Islet precursor cell (in vitro differentiated cells): Measurements from ENCODE around the gene TEC.
"Not testable (repeated sequence)": the region's sequence is repeated elsewhere in the genome, so short reads cannot be mapped to it uniquely, and the experiment has no call there.

Source experiments
- DNase-seq: peaks from one replicate; pipeline ENCODE4 v3.0.0-alpha.2; 2018

The TEC gene

DNA sequence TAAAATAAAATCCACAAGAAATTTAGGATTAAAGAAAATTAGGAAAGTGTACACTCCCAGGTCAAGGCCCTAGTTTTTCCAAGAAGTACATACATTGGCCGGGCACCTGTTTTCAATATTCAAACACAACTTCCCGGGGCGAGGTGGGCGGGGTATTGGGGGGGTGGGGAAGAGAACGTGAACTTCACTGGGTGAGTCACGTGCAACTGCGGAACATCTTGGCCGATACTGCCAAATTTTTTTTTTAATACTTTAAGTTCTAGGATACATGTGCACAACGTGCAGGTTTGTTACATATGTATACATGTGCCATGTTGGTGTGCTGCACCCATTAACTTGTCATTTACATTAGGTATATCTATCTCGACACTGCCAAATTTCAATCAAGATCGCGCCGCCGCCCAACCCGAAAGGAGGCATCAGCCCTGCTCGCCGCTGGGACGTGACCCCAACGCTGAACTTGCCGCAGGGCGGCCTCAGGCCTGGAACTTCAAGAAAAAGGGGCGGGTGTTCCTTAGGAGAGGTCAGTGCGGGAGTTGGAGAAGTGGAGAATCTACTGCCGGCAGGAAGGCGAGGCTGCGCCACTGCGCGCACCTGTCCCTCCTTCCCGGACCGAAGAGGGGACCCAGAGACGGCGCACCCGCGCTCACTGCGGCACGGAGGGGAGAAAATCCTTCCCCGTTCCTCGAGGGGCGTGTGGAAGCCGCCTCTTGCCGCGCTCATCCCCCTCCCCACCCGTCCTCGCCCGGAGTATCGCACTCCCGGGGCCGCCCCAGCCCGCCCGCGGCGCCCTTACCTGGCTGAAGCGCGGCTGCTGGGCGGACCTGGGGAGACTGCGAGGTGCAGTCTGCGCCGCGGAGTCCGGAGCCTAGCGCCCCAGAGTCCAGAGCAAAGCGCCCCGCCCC is at the start of gene TEC:
TSS of gene TEC (minus strand) at position 883 of the 905 bp plus-strand sequence. CDS start 41,224 bp downstream, outside the sequence.
- DNase-seq = peak; percentile 82

DNA sequence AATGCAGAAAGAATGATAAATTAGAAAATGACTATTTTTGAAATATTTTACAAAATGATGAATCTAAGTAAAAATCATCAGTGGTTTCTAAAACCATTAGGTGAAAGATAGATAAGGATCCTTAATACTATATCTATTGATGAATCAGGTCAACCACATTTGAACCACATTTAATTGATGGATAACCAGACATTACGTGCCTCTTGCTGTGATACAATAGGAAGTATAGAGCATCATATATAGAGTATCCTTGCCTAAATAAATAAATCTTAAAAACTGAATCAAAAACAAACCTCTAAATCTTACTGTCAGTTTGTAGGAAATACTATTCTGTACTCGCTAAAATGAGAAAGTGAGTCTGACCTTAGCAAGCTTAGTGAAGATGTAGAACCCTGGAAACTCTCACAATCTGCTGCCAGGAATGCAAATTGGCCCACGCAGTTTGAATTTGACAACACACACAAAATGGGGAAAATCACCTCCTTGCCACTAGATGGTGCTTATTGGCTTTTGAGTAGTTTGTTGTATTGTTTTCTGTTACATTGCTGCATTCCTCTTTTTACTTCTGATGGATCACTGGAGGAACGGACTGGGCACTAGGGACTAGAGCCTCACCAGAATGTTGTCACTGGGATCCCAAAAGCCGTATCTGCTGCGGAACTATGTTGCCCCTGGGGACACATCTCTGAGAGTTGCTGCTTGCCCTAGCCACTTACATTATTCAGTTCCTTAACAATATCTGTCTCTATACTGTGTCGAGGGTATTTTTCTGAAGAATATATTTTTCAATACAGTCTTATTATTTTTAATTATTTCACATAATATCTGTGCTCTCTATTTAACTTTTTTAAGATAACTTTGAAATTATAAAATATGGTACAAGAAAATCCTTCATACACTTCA is 46.3 kb upstream of the TEC start:
- peak; percentile 65 for DNase-seq

DNA sequence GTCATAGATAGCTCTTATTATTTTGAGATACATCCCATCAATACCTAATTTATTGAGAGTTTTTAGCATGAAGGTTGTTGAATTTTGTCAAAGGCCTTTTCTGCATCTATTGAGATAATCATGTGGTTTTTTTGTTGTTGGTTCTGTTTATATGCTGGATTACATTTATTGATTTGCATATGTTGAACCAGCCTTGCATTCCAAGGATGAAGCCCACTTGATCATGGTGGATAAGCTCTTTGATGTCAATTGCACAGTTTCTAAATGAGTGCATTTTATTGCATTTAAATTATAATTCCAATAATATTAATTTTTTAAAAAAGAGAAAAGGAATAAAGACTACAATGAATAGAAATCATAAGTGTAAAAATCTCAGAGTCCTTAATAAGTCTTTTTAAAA is 45.1 kb upstream of the TEC start:
- DNase-seq = not testable (repeated sequence)

DNA sequence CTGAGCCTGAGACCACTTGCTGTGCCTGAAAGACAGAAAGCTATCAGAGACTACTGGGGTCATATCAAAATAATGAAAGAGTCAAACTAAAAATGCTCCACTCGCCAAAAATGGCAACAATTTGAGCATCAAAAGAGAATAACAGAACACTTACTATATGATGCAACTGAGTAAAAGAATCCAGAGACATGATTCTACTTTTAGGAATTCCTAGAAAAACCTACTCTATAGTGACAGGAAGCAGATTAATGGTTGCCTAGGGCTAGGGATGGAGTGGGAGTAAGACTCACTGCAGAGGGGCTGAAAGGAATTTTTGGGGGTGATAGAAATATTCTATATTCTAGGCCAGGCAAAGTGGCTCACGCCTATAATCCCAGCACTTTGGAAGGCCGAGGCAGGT is 42.3 kb upstream of the TEC start:
- DNase-seq = no peak

DNA sequence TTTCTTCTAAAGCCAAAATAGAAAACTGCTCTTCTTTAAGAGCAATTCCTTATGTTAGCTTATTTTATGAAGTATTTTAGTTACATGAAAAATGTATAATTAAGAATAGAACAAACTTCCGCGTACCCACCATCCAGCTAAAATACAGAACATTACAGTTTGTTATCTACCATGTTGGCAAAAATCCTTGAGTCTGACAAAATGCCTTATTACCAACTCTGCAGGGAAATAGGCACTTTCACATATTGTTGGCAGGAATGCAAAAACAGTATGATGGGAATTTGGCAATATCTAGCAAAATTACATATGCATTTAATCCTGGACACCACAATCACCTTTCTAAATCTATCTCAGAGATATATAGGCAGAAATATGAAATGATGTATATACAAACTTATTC is 39.3 kb upstream of the TEC start:
- no peak for DNase-seq

DNA sequence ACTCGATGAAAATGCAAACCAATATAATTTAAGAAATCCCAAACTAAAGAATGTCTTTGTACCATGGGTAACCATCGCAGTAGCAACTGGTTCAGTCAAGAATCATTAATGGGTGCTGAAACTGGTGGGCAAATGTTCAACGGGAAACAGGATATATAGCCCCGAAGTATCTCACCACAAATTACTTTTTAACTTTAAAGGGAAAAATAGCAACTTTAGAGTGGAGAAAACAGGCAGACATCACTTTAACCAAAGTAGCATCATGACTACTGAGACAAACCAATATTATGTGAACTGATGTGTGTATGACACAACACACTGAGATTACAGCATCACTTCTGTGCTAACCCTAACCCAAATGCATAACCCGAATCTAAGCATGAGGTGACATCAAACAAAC is 37.9 kb upstream of the TEC start:
- DNase-seq = no peak

DNA sequence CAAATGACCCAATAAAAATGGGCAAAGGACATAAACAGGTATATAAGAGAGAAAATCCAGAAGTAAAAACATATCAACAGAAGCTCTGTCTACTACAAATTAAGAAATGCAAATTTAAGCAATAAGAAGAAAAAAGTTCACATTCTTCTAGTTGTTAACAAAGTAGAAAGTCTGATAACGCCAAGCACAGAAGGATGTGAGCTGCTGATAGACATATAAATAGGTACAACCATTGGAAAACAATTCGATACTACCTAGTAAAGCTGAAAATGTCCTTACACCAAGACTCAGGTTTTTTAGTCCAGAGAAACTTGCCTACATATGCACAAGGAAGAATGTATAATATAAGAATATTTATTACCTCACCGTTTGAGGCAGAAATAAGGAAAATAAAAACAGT is 35.9 kb upstream of the TEC start:
- DNase-seq = no peak

DNA sequence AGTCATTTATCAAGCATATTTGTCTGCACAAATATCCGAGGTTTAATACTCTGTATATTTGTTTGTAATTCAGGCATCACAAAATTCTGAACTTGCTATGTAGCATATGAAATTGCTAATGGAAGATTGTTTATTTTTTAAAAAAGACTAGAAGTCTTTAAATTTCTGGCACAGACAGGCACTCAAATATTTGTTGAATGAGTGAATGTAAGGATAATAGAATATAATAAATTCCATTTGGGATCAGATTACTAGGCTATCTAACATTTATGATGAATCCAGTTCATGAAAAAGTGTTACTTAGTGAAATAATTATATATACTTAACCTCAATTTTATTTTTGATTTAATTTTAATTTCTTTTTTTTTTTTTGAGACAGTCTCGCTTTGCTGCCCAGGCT is 30.4 kb upstream of the TEC start:
- no peak for DNase-seq

DNA sequence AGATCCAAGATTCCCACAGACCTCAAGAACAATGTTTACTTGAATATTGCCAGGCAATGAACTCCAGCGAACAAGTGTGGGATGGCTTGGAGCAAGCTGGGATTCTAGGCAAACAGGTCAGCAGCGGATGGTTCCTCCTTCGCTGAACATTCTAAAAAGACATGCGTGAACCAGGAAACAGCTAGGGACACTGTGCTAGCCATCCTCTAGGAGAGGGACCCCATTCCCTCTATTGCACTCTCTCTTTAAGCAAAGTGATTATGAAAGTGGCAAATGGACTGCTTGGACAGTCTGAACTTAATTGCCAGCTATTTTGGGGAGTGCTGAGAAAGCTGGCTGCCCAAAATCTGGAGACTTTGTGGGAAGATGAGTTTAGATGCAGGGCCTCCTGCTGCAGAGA is 29.9 kb upstream of the TEC start:
- DNase-seq = no peak

DNA sequence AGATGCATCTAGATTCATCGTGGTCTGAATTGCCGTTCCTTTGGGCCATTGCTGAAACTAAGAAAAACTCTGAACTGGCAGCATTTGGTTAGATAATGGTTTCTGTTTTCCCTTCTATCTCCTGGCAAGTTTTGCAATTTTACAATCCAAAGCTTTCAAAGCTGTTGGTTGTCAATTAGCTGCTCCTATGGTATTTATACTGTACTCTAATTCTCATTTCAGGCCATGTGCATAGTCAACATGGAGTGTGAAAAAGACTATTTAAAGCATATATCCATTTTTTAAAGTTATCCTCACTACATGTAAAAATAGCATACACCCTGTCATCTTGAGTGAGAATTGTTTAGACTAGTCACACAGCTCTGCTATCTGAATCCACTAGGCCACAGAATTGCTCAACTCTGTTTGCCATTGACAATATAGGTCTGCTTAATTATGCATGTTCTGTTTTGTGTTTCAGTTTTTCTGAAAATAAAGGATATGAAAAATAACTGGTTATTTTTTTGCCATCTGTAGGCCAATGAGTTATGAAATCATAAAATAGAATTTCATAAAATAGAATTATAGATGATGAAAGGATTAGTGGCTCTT is 27.7 kb upstream of the TEC start:
- DNase-seq = no peak

DNA sequence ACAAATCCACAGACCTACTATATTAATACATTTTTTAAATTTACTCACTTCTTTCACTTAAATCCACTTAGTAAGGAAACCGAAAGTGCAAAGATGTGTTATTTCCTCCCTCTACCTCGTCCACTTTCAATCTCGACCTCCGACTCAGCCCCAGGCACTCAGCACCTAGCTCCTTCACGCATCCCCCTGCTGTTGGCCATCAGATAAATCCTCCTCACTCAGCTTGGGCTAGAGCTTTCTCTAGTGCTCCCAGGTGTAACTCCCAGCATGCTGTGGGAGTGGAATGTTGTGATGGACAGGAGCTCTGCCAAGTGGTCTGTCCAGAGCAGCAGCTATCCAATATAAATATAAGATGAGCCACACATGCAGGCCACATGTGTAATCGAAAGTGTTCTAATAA is 26.7 kb upstream of the TEC start:
- no peak for DNase-seq

DNA sequence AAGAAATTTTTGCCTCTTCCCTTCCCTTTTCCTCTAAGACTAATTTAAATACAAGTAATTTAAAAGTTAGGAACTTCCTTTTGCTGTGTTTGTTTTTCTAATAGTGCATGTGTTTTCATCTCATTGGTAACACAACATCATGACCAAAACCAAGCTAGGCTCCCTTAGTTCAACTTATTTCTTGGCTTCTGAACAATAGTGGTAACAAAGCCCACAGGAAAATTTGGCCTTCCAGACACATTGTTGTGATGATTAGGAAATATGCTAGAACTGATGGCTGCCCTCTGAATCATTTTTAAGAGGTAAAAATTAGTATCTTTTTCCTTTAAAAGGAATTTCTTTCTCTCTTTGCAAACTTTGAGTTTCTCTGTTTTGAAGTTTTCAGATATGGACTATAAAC is 25.5 kb upstream of the TEC start:
- DNase-seq = no peak

DNA sequence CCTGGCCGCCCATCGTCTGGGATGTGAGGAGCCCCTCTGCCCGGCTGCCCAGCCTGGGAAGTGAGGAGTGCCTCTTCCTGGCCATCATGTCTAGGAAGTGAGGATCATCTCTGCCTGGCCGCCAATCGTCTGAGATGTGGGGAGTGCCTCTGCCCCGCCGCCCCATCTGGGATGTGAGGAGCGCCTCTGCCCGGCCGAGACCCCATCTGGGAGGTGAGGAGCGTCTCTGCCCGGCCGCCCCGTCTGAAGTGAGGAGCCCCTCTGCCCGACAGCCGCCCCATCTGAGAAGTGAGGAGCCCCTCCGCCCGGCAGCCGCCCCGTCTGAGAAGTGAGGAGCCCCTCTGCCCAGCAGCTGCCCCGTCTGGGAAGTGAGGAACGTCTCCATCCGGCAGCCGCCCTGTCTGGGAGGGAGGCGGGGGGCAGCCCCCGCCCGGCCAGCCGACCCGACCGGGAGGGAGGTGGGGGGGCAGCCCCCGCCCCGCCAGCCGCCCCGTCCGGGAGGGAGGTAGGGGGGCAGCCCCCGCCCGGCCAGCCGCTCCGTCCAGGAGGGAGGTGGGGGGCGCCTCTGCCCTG is 22.7 kb upstream of the TEC start:
- not testable (repeated sequence) for DNase-seq

DNA sequence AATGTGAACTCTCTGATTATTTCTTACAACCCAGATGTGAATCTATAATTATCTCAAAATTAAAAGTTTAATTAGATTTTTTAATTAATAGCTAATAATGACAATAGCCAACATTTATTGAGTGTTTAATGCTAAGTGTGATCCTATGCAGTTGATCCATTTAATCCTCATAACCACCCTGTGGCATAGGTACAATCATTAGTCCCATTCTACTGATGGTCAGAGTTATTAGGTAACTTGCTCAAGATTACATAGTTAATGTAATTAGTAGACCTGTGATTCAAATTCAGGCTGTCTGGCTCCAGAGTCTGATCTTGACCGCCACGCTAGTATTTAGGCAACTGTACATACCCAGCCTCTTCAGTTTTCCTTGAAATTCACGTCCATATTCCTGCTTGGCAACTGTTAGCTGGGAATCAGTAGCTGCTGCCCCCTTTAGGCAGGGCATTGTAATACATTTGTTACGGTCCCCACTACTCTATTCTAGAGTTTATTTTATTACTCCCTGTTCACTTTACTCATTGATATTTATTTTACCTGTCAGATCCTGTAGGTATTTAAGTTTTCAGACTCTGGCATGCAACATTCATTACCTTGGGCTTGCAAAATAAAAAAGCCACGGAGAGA is 20.6 kb upstream of the TEC start:
- no peak for DNase-seq

DNA sequence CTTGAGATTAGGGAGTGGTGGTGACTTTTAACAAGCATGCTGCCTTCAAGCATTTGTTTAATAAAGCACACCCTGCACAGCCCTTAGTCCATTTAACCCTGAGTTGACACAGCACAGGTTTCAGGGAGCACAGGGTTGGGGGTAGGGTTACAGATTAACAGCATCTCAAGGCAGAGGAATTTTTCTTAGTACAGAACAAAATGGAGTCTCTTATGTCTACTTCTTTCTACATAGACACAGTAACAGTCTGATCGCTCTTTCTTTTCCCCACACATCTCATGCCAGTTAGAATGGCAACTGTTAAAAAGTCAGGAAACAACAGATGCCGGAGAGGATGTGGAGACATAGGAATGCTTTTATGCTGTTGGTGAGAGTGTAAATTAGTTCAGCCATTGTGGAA is 16.4 kb upstream of the TEC start:
- DNase-seq = not testable (repeated sequence)

DNA sequence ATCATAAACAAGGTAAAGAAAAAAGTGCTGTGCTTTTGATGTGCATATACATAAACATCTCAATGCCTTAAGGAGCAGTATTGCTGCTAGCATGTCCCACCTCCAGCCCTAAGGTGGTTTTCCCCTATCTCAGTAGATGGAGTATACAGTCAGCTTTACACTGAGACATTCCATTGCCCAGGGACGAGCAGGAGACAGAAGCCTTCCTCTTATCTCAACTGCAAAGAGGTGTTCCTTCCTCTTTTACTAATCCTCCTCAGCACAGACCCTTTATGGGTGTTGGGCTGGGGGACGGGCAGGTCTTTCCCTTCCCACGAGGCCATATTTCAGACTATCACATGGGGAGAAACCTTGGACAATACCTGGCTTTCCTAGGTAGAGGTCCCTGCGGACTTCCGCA is 16.0 kb upstream of the TEC start:
- DNase-seq = not testable (repeated sequence)

DNA sequence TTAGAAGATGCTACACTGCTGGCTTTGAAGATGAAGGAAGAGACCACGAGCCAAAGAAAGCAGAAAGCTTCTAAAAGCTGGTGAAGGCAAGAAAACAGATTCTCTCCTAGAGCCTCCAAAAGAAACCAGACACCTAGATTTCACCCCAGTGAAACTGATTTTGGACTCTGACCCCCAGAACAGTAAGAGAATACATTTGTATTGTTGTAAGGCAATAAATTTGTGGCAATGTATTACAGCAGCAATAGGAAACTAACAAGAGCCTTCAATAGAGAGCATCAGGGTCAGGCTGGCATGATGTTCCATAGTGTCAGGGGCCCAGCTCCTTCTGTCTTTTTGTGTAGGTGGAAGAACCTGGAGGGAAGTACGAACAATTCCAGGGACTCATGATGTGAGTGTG is 6.0 kb upstream of the TEC start:
- no peak for DNase-seq

DNA sequence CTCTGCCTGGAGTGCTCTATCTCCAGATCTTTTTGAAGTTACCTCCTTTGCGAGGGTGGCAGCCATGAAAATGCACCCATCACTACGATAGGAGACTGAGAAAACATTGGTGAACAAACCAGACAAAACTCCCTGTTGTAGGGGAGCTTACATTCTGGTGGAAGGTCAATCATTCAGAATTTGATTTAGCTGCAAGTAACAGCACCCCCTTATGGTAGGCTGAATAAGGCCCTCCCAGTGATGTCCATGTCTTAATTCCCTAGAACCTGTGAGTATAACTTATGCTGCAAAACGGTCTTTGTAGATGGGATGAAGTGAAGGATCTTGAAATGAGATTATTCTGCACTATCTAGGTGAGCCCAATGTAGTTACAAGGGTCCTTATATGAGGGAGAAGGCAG is 5.6 kb upstream of the TEC start:
- no peak for DNase-seq

DNA sequence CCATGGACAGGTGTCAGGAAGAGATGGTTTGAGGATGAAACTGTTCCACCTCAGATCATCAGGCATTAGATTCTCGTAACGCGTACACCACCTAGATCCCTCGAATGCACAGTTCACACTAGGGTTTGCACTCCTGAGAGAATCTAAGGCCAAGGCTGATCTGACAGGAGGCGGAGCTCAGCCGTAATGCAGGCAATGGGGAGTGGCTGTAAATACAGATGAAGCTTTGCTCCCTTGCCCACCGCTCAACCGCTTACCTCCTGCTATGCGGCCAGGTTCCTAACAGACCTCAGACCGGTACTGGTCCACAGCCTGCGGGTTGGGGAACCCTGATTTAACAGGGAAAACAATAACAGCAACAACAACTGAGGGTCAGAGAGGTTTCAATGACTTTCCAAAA is 2.0 kb upstream of the TEC start:
- DNase-seq = no peak

DNA sequence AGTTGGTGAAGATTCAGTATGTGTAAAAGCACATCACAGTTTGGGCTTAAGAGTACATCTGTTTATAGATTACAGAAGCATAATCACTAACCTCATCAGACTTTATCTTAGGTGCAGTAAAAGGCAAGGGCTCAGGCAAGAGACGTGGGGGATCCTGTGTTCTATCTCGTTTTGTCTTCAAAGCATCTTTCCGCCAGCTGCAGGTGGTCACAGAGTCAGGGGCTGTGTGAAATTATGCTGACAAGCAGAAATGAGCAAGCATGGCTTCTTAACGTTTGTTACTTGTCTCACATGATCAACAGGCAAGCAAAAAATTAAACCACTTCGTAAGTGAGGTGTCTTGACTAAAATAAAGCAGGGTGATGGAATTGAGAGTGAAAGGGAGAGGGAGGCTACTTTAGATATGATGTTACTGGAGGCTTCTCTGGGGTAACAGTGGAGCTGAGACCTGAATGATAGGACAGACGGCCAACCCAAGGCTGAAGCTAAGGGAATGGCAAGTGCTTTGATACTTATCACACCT is 1.4 kb upstream of the TEC start:
- no peak for DNase-seq

DNA sequence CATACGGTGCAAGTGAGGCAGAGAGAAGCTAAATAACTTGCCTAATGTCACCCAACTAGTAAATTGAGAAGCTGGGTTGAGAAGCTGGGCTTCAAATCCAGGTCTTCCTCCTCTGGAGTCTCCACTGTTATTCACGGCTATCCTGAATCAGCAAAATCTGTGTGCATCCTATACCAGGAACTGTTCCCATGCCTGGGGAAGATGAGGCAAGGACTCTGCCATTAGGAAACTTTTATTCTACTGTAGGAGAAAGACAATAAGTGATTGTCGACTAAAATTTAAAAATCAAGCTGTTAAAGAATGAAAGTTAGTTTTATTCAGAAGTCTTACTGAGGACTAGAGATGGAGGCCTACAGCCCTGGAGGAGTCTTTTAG is 872 bp upstream of the TEC start:
- DNase-seq = no peak

DNA sequence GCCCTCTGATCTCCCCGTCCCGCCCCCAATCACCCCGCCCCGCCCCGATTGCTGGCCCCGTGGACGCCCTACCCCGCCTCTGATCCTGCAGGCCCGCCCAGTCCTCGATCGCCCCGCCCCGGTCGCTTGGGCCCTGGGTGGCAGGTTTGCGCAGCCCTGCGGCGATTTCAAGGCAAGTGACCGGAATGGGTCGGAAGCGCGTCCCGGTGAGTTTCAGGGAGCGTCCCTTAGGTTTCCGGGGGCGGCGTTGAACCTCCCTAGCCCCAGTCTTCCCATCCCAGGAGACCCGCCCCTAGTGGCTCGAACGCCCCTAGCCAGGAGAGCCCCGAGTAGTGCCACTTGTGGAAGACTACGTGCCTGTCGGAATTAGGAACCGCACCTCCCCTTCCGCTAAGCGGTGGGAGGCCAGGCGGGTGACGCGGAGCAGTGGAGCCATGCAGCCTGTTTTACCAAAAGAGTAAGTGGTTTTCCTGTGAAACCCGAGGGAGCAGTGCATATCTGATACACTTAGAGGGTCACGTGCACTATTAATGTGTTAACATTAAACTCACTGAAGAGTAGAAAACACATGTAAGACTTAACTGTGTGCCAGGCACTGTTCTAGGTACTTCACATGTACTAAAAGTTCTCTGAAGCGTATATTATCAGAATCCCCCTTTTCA is 354 bp upstream of the TEC start:
- peak; percentile 96 for DNase-seq
